Stimulated activated CD8-positive, alpha-beta memory T cell treated with anti-CD3 and anti-CD28 coated beads, Interleukin-4, amount 100 ng/mL, for 48 hours (primary cell): ENCODE measurements around the gene PCNA.

Experiments used
- DNase-seq: peaks from one replicate; pipeline ENCODE4 v3.0.0-alpha.2; 2020

Gene PCNA

GRCh38 chr20:5119435-5120184 is at the start of gene PCNA:
PCNA (minus strand) TSS chr20:5119958; CDS start chr20:5119798, 160 bp downstream.
- peak; percentile 98 for DNase-seq

GRCh38 chr20:5168651-5169396 is 49.1 kb upstream of the PCNA start:
- DNase-seq = no peak

GRCh38 chr20:5164645-5165625 is 45.2 kb upstream of the PCNA start:
- DNase-seq = no peak

- DNase-seq = no peak
Observed at GRCh38 chr20:5161536-5162164, 41.9 kb upstream of the PCNA start.

- DNase-seq = no peak
Observed at GRCh38 chr20:5160882-5161281, 41.1 kb upstream of the PCNA start.

- no peak for DNase-seq
Observed at GRCh38 chr20:5159928-5160327, 40.2 kb upstream of the PCNA start.

GRCh38 chr20:5156675-5157448 is 37.1 kb upstream of the PCNA start:
- DNase-seq = no peak

GRCh38 chr20:5155404-5155803 is 35.6 kb upstream of the PCNA start:
- no peak for DNase-seq

- no peak for DNase-seq
Observed at GRCh38 chr20:5154543-5154925, 34.8 kb upstream of the PCNA start.

- DNase-seq = no peak
Observed at GRCh38 chr20:5153612-5154542, 34.1 kb upstream of the PCNA start.

- no peak for DNase-seq
Observed at GRCh38 chr20:5153152-5153467, 33.4 kb upstream of the PCNA start.

GRCh38 chr20:5150226-5151076 is 30.7 kb upstream of the PCNA start:
- no peak for DNase-seq

GRCh38 chr20:5149892-5150225 is 30.1 kb upstream of the PCNA start:
- DNase-seq = no peak

GRCh38 chr20:5148581-5148980 is 28.8 kb upstream of the PCNA start:
- DNase-seq = no peak

GRCh38 chr20:5146871-5147592 is 27.3 kb upstream of the PCNA start:
- DNase-seq = no peak

GRCh38 chr20:5146099-5146668 is 26.4 kb upstream of the PCNA start:
- no peak for DNase-seq

- no peak for DNase-seq
Observed at GRCh38 chr20:5145365-5146098, 25.8 kb upstream of the PCNA start.

- DNase-seq = peak; percentile 59
Observed at GRCh38 chr20:5143851-5144250, 24.1 kb upstream of the PCNA start.
